CD4-positive, alpha-beta T cell treated with Interleukin-21 for 1 hour (primary cell): ENCODE data around the gene NCK2.

Experiments used
- DNase-seq: peaks from one replicate; pipeline ENCODE4 v3.0.0-alpha.2; 2020

Gene NCK2

DNA sequence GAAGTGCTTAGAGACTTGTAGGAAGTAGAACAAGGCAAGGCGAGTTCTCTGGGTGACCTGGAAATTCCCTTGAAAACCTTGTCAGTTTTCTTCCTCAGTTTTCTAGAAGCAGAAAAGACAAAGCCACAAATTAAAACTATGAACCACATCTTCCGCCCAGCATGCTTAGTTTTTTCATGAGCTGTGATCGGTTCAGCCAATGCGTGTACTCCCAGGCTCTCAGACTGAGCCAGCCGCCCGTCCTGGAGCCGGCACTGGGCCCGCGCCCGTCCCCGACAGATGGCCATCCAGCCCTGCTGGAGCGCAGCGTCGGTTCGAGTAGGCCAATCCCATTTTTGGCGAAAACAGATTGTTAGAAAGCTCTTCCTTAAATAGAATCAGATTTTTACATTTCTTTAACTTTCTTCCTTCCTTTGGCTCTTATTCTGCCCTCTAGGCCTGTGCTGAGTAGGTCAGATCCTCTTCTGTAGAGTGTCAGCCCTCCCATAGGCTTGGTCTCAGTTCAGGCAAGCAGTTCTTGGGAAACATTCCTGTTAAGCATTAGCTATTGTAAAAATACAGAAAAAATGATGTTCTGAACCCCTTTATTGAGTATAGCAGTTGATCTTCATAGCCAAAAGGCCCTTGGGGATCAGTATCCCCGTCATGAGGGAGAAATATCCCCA is 112.5 kb downstream of the NCK2 start:
- DNase-seq: peak; percentile 78

- no peak for DNase-seq
These were observed 114.4 kb downstream of the NCK2 start for GRCh38 chr2:105858868-105859693.

GRCh38 chr2:105859694-105859951 is 114.9 kb downstream of the NCK2 start:
- no peak for DNase-seq

DNA sequence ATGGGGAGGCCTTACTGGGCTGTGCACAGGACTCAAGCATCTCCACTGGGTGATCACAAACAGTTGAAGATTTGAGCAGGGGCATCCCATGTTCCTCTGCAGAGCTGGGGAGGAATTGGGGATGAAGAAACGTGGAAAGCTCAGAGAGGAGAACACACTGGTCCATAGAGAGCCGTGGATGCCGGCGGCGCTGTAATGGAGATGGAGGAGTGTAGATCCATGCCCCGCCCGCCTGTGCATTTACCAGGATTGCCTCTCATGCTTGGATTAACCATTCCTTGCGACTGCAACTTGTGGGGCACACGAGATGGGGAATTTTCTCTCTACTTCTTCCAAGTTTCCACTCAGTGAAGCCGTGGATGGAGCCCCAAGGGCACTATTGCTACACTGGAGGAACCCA is 115.9 kb downstream of the NCK2 start:
- DNase-seq: no peak

- peak; percentile 47 for DNase-seq
These were observed 116.5 kb downstream of the NCK2 start for GRCh38 chr2:105861200-105861599.

GRCh38 chr2:105862843-105863242 is 118.1 kb downstream of the NCK2 start:
- no peak for DNase-seq

- peak; percentile 52 for DNase-seq
These were observed 119.5 kb downstream of the NCK2 start for GRCh38 chr2:105864262-105864661.

DNA sequence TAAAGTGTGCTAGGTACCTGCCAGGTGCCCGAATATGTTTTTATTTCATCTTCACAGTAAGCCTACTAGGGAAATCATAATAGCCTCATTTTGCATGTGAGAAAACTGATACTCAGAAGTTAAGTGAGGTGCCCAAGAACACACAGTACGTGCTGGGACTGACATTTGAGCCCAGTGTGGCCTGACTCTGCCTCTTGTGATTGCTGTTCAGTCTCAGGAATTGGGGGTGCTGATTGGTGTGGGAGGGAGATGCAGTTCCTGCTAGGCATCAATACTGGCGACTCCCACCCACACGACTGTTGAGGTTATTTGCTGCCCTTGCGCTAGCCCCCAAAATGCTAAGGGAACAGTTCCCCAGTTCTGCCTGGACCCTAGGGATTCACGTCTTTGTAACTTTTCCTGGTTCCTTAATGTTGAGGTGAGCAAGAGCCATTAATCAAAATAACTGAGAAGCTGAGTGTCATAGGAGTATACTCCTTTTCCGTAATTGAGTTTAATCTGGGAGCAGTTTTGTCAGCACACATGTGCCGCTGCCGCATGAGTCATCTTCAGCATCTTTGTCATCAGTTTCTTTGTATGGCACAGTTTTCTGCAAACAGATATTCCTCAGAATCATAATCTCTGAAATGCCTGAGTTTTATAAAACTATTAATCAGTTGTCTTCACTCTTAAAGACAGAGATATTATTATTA is 120.7 kb downstream of the NCK2 start:
- no peak for DNase-seq

- no peak for DNase-seq
These were observed 121.8 kb downstream of the NCK2 start for GRCh38 chr2:105866216-105867185.

GRCh38 chr2:105867587-105867986 is 122.9 kb downstream of the NCK2 start:
- no peak for DNase-seq

GRCh38 chr2:105868060-105868459 is 123.3 kb downstream of the NCK2 start:
- no peak for DNase-seq

DNA sequence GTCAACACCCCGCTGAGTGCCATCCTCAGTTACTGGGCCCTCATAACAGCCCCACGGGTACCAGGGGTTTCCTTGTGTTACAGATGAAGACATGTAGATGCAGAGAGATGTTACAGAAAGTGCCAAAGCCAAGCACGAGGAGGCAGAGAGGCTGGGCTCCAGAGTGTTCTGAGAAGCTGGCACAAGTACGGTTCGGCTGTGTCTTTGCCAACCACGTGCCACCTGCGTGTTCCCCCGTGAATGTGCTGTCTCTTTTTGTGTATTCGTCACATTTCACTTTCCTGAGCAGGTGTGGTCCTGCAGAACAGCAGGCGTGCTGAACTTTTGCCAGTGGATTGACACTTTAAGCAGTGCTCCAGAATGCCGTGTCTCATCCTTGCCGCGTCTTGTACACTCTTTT is 124.6 kb downstream of the NCK2 start:
- no peak for DNase-seq

DNA sequence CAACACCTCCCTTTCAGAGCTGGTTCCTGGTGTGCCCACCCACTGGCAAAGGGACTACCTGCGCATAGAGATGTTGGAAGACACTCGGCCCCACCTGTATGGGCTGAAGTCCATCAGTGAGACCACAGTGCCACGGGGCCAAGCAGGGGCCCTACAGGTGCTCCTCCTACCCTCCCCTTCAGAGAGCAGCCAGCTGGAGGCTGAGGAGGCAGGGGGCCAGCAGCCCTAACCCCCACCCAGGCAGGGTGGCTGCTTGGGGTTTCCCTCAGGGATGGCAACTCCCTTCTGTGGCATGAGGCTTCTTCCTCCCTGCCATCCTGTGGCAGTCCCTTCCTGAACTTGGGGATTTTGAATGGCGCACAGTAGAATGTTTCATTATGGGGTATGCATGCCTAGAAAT is 125.3 kb downstream of the NCK2 start:
- no peak for DNase-seq

DNA sequence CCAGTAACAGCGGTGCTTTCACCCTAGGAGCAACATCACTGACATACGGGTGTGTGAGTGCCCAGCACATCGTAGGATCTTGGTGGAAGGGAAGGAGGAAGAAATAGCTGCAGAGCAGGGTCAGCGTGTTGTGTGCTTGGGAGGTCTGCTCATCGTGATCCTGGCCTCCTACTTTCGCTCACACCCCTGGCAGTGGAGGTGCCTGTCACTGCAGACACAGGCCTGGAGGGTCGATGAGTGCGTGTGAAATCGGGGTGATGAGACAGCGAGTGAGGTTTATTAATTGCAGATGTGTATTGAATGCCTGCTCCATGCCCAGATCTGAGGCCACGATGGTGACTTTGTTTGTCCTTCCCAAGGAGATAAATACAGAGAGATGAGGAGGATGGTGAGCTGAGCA is 126.1 kb downstream of the NCK2 start:
- no peak for DNase-seq

DNA sequence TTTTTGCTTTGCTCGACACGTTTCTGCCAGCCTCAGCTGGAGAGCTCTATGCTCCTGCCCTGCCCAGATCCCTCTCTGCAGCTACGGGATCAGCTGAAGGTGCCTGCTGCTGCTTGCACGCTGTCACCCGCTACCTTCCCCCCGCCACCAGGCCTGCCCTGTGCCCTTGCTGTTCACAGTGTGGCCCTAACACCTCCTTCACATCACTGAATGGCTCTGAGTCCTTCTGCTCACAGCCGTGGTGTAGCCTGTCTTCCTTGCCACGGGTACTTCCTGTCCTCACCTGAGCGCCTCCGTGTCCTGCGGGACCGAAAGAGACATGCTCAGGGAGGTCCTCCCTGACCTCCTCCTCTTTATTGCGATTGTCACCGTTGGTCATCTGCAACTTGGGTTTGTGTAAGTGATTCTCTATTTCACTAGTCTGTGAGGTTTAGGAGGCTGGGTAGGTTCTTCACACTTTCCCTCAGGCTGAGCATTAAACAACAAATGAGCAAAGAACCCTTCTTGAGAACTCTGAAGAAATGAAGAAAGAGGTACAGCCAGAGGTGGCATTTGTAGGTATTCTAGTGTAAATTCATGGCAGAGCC is 127.5 kb downstream of the NCK2 start:
- DNase-seq: peak; percentile 40

GRCh38 chr2:105872830-105873229 is 128.1 kb downstream of the NCK2 start:
- DNase-seq: no peak

DNA sequence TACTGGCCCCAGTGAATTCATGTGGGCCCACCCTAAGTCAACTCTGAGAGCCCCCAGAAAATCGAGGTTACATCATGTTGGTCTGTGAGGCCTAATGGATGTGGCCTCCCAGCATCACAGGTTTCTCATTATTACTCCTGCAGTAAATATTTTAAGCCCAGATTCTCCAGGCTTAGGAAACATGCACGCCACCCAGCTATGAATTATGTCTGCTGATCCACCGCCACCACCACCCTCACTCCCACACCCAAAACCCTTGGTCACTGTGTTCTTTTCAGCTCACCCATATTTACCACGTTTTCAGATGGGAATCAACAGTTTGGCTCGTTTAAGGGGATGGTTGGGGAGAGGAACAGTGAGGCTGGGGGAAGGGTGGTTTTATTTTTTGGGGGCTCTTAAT is 128.6 kb downstream of the NCK2 start:
- no peak for DNase-seq

- peak; percentile 67 for DNase-seq
These were observed 129.0 kb downstream of the NCK2 start for GRCh38 chr2:105873721-105874120.

GRCh38 chr2:105874466-105874865 is 129.8 kb downstream of the NCK2 start:
- no peak for DNase-seq

GRCh38 chr2:105875241-105875640 is 130.5 kb downstream of the NCK2 start:
- no peak for DNase-seq

GRCh38 chr2:105876191-105876590 is 131.5 kb downstream of the NCK2 start:
- DNase-seq: no peak

GRCh38 chr2:105877945-105878344 is 133.2 kb downstream of the NCK2 start:
- no peak for DNase-seq
